ENCODE results near the gene NFIC.
"Not testable (repeated sequence)": the region's sequence is repeated elsewhere in the genome, so short reads cannot be mapped to it uniquely, and the experiment has no call there.

NFIC gene

DNA sequence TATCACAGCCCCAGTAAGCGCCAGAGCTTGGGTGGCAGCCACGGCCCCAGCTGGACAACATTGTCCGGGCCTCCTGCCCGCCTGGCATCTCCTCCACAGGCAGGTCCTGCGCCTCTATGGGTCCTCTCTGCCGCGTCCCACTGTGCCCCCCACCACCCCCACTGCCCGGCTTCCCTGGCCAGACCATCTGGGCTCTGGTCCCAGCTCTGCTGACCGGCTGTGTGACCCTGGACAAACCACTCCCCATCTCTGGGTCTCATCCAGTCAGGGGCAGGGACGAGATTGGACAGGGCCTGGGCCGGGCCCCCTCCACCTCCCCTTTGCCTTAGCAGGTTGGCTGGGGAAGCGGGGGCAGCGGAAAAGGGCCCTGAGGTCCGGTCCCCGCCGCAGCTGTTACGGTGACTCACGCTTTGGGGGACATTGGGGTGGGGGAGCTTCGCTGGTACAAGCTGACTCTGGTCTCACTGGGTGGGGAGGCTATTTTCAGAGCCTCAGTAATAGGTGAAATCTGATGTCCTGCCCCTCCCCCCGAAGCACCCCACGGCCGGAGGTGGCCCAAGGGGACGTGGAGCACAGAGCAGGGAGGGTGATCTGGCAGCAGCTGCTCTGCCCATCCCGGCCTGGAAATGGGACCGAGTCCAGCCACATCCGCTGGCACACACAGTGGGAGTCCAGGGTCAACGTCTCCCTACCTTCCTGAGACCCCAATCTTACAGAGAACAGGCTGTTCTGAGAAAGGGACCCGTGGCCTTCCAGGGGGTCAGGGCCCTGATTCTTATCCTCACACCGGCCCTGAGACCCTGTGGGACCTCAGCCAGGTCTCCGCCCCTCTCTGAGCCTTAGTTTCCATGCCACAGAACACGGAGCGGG lies 9.1 kb downstream of the NFIC start:
- no peak for DNase-seq

- not testable (repeated sequence) for DNase-seq
Measured at GRCh38 chr19:3376091-3376455, 9.7 kb downstream of the NFIC start.

GRCh38 chr19:3378352-3379150 lies 12.2 kb downstream of the NFIC start:
- DNase-seq = no peak

DNA sequence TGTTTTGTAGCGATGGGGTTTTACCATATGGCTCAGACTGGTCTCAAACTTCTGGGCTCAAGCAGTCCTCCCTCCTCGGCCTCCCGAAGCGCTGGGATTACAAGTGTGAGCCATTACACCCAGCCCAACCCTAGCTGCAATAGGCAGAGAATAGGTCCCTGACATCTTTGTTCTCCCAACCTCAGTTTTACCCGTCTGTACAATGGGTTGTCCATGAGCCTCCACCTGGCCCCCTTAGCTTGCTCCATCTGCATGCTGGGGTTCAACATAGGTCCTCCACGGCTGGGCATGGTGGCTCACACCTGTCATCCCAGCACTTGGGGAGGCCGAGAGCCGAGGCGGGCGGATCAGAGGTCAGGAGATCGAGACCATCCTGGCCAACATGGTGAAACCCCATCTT lies 14.4 kb downstream of the NFIC start:
- no peak for DNase-seq

GRCh38 chr19:3381701-3382372 lies 15.5 kb downstream of the NFIC start:
- DNase-seq = no peak

GRCh38 chr19:3382460-3383100 lies 16.2 kb downstream of the NFIC start:
- DNase-seq = no peak

DNA sequence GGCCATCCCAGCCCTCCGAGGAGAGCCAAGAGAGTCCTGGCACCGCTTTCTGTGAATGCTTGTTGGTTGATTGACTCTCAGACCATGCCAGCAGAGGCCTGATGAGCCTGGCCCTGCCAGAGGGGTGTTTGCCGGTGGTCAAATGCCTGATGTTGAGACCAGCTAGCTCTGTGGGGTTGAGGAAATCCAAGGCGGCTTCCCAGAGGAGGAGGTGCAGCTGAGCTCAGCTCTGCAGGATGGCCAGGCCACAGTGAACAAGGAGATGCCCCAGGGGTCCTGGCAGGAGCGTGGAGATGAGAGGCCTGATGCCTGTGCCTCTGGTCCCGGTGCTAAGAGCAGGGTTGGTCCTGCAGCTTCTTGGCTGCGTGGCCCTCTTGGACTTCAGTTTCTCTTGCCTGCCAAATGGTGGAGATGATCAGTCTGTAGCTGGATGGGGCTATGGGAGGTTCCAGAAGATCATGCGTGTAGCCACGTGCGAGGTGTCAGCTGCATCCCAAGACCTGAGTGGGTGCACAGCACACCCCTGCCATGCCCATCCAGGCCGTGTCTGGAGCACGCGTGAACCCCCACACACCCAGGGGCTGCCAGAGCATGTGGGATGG lies 16.8 kb downstream of the NFIC start:
- no peak for DNase-seq

DNA sequence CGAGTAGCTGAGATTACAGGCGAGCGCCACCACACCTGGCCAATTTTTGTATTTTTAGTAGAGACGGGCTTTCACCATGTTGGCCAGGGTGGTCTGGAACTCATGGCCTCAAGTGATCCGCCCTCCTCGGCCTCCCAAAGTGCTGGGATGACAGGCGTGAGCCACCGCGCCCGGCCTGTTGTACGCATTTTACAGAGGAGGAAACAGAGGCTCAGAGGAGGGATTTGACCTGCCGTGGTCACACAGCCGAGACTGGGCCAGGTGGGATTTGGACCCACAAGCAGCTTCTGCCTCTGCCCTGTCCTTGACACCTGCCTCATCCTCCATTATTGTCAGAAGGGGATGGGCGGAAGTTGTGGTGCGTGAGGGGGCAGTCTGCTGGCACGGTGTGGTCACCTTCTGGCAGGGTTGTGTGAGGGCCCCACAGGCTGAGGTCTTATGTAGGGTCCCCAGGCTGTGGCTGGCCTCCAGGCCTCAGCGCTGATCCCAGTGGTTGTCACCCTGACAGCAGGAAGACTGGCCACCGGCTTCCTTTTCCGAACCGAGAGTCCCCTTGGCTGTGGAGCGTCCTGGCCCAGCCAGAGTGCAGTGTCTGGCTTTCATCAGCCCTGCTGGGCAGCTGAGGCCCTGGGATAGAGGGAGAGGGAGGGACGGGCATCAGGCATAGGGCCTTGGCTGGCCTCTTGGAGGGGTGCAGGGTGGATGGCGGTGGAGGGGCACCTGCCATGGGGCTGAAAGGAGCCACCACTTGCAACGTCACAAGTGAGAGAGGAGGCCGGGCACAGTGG lies 20.3 kb downstream of the NFIC start:
- DNase-seq = no peak

DNA sequence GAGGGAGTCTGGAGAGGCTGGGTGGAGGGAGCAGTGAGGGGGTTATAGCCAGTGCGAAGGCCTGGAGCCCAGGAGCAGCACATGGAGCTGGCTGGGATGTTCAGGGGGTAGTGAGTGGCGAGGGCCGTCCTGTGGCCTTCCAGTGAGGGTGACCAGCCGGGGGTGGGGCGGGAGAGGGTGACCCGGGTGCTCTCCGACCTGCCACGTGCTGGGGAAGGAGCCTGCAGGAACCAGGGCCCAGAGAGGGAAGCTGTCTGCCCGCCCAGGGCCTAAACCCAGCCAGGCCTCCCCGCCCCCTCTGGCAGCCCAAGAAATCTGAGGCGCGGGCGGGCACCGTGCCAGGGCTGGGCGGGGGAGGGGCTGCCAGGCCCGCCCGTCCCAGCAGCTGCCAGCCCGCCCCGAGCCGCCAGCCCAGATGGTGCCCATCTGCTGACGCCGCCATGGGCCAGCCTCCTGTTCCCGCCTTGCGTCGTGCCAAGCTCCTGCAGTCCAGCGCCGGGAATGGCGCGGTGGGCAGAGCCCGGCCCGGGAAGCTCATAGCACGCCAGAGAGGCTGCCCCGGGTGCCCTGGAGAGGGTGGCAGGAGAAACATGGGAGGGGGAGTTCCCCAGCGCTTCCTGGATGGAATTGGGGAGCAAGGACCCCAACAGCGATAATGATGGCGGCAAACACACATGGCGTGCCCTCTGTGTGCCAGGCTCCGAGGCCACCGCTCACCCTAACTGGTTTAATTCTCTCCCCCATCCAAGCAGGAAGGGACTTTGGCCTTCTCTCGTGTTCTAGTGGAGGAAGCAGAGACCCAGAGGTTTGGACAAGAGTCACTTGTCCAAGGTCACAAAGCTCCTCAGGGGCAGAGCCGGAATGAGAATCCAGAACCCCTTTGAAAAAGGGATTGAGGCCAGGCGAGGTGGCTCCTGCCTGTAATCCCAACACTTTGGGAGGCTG lies 21.5 kb downstream of the NFIC start:
- peak; percentile 38 for DNase-seq

DNA sequence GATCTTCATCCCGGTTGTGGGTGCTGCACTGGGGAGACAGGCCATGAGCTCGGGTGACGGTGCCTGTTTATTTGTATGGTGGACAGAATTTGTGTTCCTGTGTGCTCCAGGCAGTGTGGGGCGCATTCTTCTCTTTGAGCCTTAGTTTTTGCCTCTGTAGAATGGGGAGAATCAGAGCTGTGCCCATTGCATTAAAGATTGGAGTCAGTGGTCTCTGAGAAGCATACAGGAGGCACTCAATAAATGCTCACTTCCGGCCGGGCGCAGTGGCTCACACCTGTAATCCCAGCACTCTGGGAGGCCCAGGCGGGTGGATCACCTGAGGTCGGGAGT lies 23.0 kb downstream of the NFIC start:
- no peak for DNase-seq

- DNase-seq = no peak
Measured at GRCh38 chr19:3389876-3390371, 23.5 kb downstream of the NFIC start.

GRCh38 chr19:3391911-3392310 lies 25.5 kb downstream of the NFIC start:
- DNase-seq = not testable (repeated sequence)

DNA sequence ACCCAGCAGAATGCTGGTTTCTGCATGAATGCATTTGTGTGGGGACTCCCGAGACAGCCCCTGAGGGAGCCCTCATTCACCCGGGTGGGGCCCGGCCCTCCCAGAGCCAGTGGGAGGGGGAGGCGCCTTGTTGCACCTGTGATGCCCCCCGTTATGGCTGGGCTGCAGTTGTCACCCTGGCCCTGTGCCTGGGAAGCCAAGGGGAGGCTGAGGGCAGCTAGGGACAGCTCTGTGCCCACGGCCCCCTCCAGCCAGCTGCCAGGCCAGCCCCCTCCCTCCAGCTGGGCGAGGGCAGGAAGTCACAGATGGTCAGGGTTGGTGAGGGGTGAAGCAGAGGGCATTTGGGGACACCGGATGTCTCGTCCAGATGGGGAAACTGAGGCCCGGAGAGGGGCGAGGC lies 26.1 kb downstream of the NFIC start:
- no peak for DNase-seq

DNA sequence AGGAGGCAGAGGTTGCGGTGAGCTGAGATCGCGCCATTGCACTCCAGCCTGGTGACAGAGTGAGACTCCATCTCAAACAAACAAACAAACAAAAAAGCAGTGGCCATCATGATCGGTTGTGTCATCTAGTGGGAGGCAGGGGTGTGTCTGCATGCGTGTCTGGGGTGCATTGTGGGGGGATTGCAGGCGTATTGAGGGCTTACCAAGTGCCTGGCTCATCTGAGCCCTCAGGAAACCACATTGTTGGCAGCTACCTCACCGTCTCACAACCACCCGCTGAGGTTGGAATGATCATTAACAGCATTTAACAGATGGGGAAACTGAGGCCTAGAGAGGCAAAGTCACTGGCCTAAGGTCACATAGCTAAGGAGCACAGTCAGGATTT lies 30.5 kb downstream of the NFIC start:
- DNase-seq = no peak

GRCh38 chr19:3397266-3398022 lies 31.1 kb downstream of the NFIC start:
- DNase-seq = no peak

DNA sequence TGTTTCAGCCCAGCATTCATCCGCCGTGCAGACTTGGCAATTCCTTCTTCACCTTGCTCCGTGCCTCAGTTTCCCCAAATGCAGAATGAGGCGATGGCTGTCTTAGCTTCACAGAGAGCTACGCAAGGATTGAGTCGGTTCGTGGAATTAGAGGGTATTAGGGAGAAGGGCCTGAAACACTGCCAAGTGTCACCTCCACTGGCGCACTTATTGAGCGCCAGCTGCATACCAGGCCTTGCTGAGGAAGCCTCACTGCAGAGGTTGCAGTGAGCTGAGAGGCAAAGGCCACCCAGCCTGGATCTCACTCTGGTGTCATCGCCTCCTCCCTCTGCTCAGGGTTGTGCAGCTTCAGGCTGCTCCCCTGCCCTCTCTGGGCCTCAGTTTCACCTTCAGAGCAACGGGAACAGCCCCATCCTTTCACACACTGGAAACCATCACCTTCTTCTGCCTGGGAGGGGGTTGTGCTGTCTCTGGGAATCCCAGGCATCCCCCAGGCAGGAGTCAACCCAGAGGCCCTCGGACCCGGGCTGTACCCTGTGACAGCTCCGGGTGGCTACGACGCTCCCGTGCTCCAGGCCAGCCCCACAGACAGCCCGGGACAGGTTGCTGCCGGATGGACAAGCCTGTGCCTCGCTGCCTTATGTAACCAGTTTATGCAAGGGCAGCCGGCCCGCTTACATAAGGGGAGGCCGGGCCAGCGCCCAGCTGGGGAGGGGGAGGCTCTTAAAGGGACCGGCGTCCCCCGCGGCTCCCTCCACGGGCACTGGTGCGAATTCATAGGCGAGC lies 31.9 kb downstream of the NFIC start:
- DNase-seq = no peak

DNA sequence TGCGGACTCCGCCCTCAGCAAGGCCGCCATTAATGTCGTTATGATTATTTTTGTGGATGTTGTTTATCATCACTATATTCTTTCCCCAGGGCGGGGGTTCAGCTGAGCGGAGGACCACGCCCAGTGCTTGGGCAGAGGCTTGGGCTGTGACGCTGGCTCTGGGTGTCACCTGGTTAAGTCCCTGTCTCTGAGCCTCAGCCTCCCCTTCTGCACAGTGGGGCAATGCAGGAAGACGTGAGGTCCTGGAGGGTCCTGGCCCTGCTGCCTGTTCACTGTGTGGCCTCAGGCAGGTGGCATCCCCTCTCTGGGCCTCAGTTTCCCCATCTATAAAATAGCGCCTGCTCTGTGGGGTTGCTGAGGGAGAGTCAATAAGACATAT lies 32.5 kb downstream of the NFIC start:
- DNase-seq = no peak

GRCh38 chr19:3399311-3399710 lies 32.9 kb downstream of the NFIC start:
- DNase-seq = not testable (repeated sequence)

All from fibroblast of skin of right biceps (primary cell).